AG08396 (cell line): Measurements from ENCODE around the gene STAM.
"Not testable (repeated sequence)": the region's sequence is repeated elsewhere in the genome, so short reads cannot be mapped to it uniquely, and the experiment has no call there.

Experiments
- DNase-seq: peaks from one replicate; pipeline ENCODE4 v3.0.0; 2012; ENCODE audit warnings: low spot score, mixed read lengths

Gene STAM

GRCh38 chr10:17643755-17644484 is at the start of gene STAM:
TSS of gene STAM (plus strand) at chr10:17644151. CDS start at chr10:17644340, 189 bp downstream.
- peak; percentile 90 for DNase-seq

GRCh38 chr10:17597386-17597785 is 46.6 kb upstream of the STAM start:
- no peak for DNase-seq

DNA sequence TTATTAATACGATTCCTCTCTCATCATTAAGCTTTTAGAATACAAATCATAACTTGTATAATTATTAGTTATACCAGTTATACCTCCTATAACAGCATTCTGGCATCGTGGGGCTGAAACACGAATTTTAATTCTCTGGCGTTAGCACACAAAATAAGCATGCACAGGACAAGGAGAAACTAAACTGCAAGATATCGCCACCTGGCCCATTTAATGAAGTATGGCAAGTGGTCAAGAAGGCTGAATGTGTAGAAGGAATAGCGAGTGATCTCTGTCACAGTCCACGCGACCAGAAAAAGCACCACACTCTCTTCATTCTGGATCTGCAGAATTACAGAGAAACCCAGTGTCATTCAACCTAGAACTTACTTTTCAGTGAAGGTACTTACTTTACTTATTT is 44.9 kb upstream of the STAM start:
- peak; percentile 11 for DNase-seq

DNA sequence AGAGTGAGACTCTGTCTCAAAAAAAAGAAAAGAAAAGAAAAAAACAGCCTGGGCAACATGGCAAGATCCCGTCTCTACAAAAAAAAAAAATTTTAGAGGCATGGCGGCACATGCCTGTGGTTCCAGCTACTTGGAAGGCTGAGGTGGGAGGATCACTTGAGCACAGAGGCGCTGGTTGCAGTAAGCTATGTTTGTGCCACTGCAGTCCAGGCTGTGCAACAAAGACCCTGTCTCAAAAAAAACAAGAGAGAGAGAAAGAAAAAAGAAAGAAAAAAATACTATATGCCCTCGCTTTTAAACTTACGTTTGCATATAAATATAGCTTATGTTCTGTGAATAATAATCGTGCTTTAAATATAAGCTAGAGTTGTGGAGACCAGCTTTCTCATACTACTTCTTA is 38.0 kb upstream of the STAM start:
- DNase-seq: no peak

DNA sequence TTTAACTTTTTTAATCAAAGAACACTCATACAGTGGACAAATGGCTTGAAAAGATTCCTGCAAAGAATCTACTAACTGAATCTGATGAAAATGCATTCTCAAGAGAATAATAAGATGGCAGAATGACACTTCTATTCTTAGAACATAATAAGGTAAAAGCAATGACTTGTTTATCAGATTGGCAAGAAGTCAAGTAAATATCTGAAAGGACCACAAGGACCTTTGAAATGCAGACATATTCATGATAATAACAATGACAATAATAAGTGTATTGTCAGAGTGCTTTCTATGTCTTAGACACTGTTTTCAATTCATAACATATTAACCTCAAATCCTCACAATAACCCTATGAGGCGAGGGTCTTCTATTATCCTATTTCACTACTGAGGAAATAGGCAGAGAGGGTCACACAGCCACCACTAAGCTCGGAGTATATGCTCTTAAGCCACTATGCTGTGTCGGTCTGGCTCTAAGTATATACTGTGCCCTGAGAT is 37.4 kb upstream of the STAM start:
- no peak for DNase-seq

DNA sequence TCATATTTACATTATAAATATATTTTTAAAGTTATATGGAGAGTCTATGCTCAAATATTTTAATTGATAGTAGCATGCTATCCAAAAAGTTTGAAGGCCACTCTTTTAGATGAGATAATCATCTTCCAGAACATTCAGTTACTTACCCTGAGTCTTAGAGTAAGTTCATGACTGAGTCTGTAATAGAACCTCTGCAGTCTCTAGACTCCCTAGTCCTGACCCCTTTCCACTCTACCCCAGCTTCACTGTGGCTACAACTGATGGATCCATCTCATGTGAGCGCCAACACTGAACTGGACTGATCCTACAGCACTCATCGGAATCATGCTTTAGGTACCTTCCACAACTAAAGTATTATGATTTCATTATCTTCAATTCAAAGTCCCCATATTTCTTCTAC is 36.9 kb upstream of the STAM start:
- no peak for DNase-seq

DNA sequence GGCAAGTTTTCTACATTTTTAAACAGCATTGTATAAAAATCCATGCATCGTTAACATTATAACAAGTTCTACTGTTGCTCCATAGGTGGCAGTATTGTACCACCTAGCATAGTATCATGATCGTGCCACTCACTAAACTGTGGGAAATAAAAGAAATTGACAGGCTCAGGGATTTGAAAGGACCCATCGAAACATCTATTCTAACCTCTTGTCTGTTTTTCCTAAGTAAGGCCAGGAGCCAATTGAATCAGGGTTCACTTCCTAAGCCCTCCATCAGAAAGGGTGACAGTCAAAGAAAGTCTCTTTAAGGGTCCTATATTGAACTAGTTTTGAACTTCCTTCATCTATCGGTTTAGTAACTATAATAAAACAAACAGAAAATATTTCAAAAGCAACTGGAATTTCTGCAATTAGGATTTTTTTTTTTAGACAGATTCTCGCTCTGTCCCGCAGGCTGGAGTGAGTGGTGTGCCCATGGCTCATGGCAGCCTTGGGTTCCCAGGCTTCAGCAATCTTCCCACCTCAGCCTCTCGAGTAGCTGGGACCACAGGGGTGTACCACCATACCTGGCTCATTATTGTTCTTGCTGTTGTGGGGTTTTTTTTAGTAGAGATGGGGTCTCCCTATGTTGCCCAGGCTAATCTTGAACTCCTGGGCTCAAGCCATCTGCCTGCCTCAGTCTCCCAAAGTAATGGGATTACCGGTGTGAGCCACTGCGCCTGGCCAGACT is 36.2 kb upstream of the STAM start:
- peak; percentile 50 for DNase-seq

DNA sequence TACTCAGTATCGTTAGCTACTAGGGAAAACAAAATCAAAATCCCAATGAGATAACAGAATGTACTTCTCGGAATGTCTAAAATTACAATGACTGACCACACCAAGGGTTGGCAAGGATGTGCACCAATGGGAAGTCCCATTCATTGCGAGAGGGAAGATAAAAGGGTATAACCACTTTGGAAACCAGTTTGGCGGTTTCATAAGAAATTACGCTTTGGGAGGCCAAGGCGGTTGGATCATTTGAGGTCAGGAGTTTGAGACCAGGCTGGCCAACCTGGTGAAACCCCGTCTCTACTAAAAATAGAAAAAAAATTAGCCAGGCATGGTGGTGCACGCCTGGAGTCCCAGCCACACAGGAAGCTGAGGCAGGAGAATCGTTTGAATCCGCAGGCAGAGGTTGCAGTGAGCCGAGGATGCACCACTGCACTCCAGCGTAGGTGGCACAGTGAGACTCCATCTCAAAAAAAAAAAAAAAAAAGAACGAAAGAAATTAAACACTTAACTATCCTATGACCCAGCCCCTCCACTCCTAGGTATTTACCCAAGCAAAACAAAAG is 34.4 kb upstream of the STAM start:
- no peak for DNase-seq

DNA sequence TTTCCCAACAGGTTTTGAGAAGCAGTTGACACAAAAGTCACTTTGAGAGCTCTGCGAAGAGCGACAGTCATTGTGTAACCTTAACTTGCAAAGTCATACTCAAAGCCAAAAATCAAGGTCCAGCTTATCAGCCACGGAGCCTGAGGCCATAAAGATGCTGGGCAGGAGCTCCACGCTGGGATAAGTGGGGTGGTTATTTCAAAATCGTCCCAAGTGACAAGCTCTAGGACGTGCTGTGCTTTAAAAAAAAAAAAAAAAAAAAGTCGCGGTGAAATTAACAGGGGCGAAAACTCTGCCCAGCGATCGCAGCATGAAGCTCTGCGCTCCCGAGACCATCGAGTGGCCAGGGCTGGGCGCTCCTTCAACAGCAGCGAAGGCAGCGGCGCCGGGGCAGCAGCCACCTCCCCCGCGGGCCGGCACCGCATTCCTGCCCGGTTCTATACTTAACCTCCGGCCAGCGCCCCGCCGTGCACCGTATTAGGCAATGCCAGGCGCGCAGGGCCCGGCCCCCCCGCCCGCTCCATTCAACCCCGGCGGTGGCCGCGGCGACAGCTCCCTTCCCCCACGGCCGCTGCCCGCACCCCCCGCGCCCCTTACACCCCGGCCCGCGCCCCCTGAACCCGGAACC is 27.4 kb upstream of the STAM start:
- DNase-seq: peak; percentile 88

DNA sequence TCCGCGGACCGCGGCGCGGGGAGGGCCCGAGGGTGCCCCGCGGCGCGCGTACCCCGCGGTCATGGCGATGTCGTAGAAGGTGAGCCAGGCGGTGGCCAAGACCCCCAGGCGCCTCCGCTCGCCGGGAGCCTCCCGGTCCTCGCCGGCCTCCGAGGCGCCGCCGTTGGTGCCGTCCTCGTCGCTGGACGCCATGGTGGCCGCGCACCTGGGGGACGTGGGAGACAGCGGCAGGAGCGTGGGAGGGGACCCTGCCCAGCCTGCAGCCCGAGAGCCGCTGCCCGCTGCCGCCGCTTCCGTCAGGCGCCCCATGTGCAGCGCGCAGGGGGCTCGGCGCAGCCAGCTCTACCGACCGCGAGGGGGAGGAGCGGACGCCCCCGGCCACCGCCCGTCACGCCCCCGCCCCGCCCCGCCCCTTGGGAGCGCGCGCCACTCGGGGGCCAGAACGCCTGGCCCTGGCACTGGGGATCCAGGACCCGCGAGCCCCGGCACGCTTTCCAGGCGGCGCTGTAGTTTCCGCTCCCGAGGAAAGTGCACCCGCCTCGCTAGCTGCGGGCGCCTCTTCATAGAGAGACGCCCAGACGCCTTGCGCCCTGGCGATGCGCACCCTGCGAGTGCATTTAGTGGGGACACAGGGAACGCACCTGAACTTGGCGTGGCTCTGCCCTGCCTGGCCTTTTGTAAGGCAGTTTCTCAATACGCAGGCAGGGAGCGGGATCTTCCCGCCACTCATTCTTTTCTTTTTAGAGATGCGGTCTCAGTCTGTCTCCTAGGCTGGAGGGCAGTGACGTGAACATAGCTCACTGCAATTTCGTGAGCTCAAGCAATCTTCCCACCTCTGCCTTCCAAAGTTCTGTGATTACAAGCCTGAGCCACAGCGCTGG is 26.7 kb upstream of the STAM start, which contains the start of gene HACD1:
TSS of gene HACD1 (minus strand) at position 344 of the 881 bp plus-strand sequence. CDS start at position 309, 35 bp downstream.
- peak; percentile 89 for DNase-seq

DNA sequence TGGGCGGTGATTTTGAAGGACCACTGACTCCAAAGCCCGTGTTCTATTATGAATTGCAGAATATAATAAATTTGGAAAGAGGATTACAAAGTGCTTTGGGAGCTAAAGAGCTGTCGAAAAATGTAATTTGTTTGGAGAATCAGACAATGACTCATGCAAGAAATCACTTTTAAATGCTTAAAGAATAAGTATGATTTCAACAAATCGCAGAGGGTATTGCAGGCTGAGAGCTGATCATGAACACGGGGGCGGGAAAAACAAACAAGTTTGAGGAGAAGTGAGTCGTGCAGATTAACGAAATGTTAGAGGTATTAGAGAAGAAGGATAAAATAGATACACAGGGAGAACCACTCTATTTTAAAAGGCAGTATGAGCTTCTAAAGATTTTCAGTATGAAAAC is 21.9 kb upstream of the STAM start:
- peak; percentile 28 for DNase-seq

DNA sequence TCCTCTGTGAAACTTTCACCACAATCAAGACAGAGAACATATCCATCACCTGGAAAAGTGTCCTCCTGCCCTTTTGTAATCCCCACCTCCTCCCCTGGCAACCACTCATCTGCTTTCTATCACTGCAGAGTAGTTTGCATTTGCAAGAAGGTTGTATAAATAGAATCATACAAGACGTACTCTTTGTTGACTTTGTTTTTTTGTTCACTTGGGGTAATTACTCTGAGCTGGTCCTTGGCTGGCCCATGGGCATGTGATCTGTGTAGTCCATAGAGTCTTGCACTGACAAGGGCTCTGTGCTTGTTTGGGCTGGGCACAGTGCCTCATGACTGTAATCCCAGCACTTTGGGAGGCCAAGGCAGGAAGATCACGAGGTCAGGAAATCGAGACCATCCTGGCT is 19.0 kb upstream of the STAM start:
- DNase-seq: no peak

GRCh38 chr10:17626656-17627055 is 17.3 kb upstream of the STAM start:
- no peak for DNase-seq

- DNase-seq: not testable (repeated sequence)
Observed at GRCh38 chr10:17632590-17632989, 11.4 kb upstream of the STAM start.

GRCh38 chr10:17633353-17633752 is 10.6 kb upstream of the STAM start:
- no peak for DNase-seq

- no peak for DNase-seq
Observed at GRCh38 chr10:17637869-17638268, 6.1 kb upstream of the STAM start.

- DNase-seq: no peak
Observed at GRCh38 chr10:17640331-17640816, 3.6 kb upstream of the STAM start.

DNA sequence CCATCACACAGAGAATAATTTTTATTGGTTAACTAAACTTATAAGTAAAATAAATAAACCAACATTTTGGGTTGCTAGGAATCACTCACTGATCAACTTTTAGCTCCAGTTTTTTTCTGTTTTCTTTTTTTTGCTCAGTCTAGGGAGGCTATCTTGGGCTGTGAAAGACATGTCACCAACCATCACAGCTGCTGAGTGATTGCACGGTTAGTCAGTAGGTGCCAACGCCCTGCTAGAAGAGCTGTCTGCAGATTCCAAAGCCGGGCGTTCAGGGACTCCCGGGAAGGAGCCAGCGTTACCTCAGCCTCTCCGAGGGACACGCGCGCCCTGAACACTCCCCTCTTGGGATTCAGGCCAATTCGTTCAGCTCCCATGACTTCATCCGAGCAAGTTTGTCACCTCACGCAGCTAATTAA is 604 bp upstream of the STAM start:
- peak; percentile 85 for DNase-seq

DNA sequence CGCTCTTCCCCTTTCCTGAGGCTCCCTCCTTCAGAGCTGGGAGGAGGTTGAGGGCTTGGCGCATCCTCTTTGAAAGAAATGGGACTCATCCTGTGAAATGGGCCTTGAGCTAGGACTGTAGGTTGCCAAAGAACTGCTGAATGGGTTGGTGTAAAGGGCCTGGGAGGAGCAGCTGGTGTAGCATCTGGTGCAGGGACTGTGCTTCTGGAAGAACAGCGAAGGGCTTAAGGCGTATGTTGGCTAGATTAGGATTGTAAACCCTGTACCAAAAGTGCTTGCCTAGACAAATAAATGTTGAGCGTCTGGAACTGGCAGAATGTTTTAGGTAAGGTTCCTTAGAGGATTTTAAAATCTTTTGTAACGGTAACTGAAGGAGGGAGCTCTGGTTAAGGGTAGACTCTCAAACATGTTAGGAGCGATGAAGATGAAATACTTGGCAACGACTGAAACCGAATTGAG is 563 bp downstream of the STAM start:
- peak; percentile 34 for DNase-seq

- DNase-seq: no peak
Observed at GRCh38 chr10:17645621-17646345, 1.8 kb downstream of the STAM start.
